GM18951 (cell line): ENCODE data around the gene ACTRT2.

ENCODE experiments used
- POLR2A ChIP-seq: IDR thresholded peaks from 4 replicates; pipeline ENCODE4 v1.6.1; 2011; ENCODE audit warnings: mild to moderate bottlenecking; ENCODE audit not compliant: insufficient read length, insufficient read depth; ENCODE audit errors: extremely low read depth
- in situ Hi-C: fragments of 300-500 bp; cut with MboI; formaldehyde crosslinking; loops from one replicate; pipeline ENCODE4 v1.12.0; 2022; ENCODE audit warnings: low sequenced_read_pairs, mixed read lengths, inconsistent platforms; ENCODE audit not compliant: unreplicated experiment

ACTRT2 gene

GRCh38 chr1:3021233-3021671 is at the start of gene ACTRT2:
ACTRT2 (plus strand) TSS chr1:3021467; CDS start chr1:3021687, 220 bp downstream.
- in situ Hi-C loops: no loop called here

GRCh38 chr1:2971609-2972008 is 49.7 kb upstream of the ACTRT2 start:
- no peak for TF ChIP-seq POLR2A
- in situ Hi-C loops: no loop called here

More at GRCh38 chr1:3021233-3021671, at the start of gene ACTRT2:
- TF ChIP-seq POLR2A: no peak

GRCh38 chr1:2972011-2972878 is 49.0 kb upstream of the ACTRT2 start:
- in situ Hi-C loops: no loop called here
- no peak for TF ChIP-seq POLR2A

GRCh38 chr1:2972879-2973575 is 48.2 kb upstream of the ACTRT2 start:
- TF ChIP-seq POLR2A: no peak
- in situ Hi-C loops: no loop called here

- in situ Hi-C loops: no loop called here
- TF ChIP-seq POLR2A: no peak
Measured at GRCh38 chr1:2973601-2974593, 47.4 kb upstream of the ACTRT2 start.

GRCh38 chr1:2974701-2975301 is 46.5 kb upstream of the ACTRT2 start:
- TF ChIP-seq POLR2A: no peak
- in situ Hi-C loops: no loop called here

- no peak for TF ChIP-seq POLR2A
- in situ Hi-C loops: no loop called here
Measured at GRCh38 chr1:2975466-2976179, 45.6 kb upstream of the ACTRT2 start.

GRCh38 chr1:2976180-2976562 is 45.1 kb upstream of the ACTRT2 start:
- TF ChIP-seq POLR2A: no peak
- in situ Hi-C loops: no loop called here

GRCh38 chr1:2977886-2978611 is 43.2 kb upstream of the ACTRT2 start:
- no peak for TF ChIP-seq POLR2A
- in situ Hi-C loops: no loop called here

- in situ Hi-C loops: no loop called here
- TF ChIP-seq POLR2A: no peak
Measured at GRCh38 chr1:2978691-2979190, 42.5 kb upstream of the ACTRT2 start.
